Hepatocyte (in vitro differentiated cells): ENCODE results near the gene RIMS1. TPM values are rescaled to one million over a fixed set of nuclear protein-coding genes. Genes with fewer than 3 reads are reported as not detected.

ENCODE experiments used
- DNase-seq: peaks from one replicate; pipeline ENCODE4 v3.0.0-alpha.2; 2016; ENCODE audit warnings: low spot score
- H2AFZ ChIP-seq: fragments of 200-600 bp; sonication (generic); 2 replicates; pipeline ENCODE4 v1.6.0; 2016; ENCODE audit warnings: antibody characterized with exemption, mild to moderate bottlenecking
- H3K27ac ChIP-seq: fragments of 200-600 bp; sonication (generic); 2 replicates; pipeline ENCODE4 v1.5.1; 2016; ENCODE audit warnings: mild to moderate bottlenecking
- H3K27me3 ChIP-seq: fragments of 200-600 bp; sonication (generic); 2 replicates; pipeline ENCODE4 v1.6.1; 2016
- H3K36me3 ChIP-seq: fragments of 200-600 bp; sonication (generic); replicated peaks from 2 replicates; pipeline ENCODE4 v1.5.1; 2016; ENCODE audit warnings: low read depth; ENCODE audit not compliant: insufficient read depth
- H3K4me1 ChIP-seq: fragments of 200-600 bp; sonication (generic); 2 replicates; pipeline ENCODE4 v1.5.1; 2016; ENCODE audit warnings: mild to moderate bottlenecking, moderate library complexity; ENCODE audit not compliant: insufficient read depth
- H3K4me2 ChIP-seq: fragments of 200-600 bp; sonication (generic); 2 replicates; pipeline ENCODE4 v1.6.0; 2016
- H3K4me3 ChIP-seq: fragments of 200-600 bp; sonication (generic); 2 replicates; pipeline ENCODE4 v1.5.1; 2016; ENCODE audit warnings: mild to moderate bottlenecking
- H3K79me2 ChIP-seq: fragments of 200-600 bp; sonication (generic); 2 replicates; pipeline ENCODE4 v1.6.0; 2017; ENCODE audit warnings: mild to moderate bottlenecking
- H3K9me2 ChIP-seq: fragments of 200-600 bp; sonication (generic); replicated peaks from 2 replicates; pipeline ENCODE4 v1.6.0; 2017; ENCODE audit warnings: mild to moderate bottlenecking; ENCODE audit not compliant: insufficient read depth
- H3K9me3 ChIP-seq: fragments of 200-600 bp; sonication (generic); 2 replicates; pipeline ENCODE4 v1.5.1; 2016; ENCODE audit warnings: low read depth, mild to moderate bottlenecking
- H4K20me1 ChIP-seq: fragments of 200-600 bp; sonication (generic); 2 replicates; pipeline ENCODE4 v1.6.0; 2016; ENCODE audit warnings: mild to moderate bottlenecking; ENCODE audit not compliant: insufficient read depth, poor library complexity, severe bottlenecking
- CTCF ChIP-seq: fragments of 200-600 bp; sonication (generic); IDR thresholded peaks from 2 replicates; pipeline ENCODE4 v1.5.1; 2016; ENCODE audit warnings: antibody characterized with exemption, mild to moderate bottlenecking; ENCODE audit not compliant: poor library complexity
- EZH2 ChIP-seq: fragments of 200-600 bp; sonication (generic); IDR thresholded peaks from 2 replicates; pipeline ENCODE4 v1.6.1; 2016; ENCODE audit warnings: antibody characterized with exemption, mild to moderate bottlenecking, borderline replicate concordance
- EZH2phosphoT487 ChIP-seq: fragments of 200-600 bp; sonication (generic); IDR thresholded peaks from one replicate; pipeline ENCODE4 v1.6.1; 2018; ENCODE audit warnings: antibody characterized with exemption, mild to moderate bottlenecking, low read depth, moderate library complexity; ENCODE audit not compliant: unreplicated experiment, severe bottlenecking
- WGBS: methylation state at CpG from one replicate; pipeline ENCODE4 v1.1.6; 2016; ENCODE audit warnings: low lambda C conversion rate; ENCODE audit errors: missing lambda C conversion rate; 5-methylcytosine and 5-hydroxymethylcytosine counted together
- polyA plus RNA-seq: library from polyadenylated mRNA; unstranded; fragments of >200 nt; fragmentation: Nextera tagmentation; extraction: Ambion mirVana; gene quantifications from 2 replicates; pipeline ENCODE4 v1.2.1, GENCODE V29; 2016
- total RNA-seq: library from RNA; depleted of rRNA; stranded (reverse); fragments of >200 nt; gene quantifications from 2 replicates; pipeline ENCODE4 v1.2.3, GENCODE V29; 2014

Gene RIMS1
- total and polyA plus RNA-seq, 2 experiments from 2014 or later = 0.45 to 5.5 TPM

DNA sequence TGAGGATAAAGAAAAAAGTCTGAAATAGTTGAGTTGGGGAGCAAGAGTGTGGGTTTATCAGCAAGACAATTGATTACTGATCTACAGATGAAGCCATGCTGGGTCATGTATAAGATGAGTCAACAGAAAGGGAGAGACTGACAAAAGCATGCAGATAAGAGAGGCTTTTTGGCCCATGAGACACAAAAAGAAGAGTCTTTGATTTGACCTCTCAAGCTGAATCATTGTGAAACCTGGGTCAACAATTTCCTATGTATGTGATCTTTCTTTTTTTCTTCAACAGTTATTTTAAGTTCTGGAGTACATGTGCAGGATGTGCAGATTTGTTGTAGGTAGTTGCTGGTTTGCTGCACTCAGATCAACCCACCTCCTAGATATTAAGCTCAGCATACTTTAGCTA lies 15.9 kb downstream of the RIMS1 start:
- Histone ChIP-seq H3K27me3 (no peaks in the 10 kb centered on the region), H3K36me3 (no peaks in the 10 kb centered on the region), H3K79me2 (no peaks in the 10 kb centered on the region), H3K4me2 (no peak overlapping the region), H2AFZ (no peak overlapping the region), H3K9me3 (no peaks in the 10 kb centered on the region), H3K4me1 (no peaks in the 10 kb centered on the region), H4K20me1 (no peaks in the 10 kb centered on the region), H3K27ac (no peak overlapping the region), H3K4me3 (no peak overlapping the region), H3K9me2 (no peaks in the 10 kb centered on the region)
- no peak for DNase-seq
- TF ChIP-seq CTCF (no peak), EZH2phosphoT487 (no peak), EZH2 (no peak)

DNA sequence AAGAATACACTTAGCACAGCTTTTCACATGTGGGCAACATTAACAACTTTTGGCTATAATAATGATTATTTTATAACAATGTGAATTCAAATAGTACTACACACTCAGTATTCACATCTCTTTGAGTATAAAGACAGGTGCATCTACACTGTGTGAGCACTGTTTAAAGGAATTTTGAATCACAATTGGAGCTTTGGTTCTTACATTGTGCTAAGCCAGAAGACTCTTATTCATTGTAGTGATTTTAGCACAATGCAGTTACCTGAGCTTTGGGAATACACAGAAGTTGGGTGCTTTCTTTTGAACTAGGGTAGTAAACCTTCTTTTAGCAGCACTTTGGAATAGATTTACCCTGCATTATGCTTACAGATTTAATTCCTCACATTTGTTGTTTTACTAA lies 20.5 kb downstream of the RIMS1 start:
- H3K9me3 ChIP-seq = no peaks in the 10 kb centered on the region
- H3K4me3 ChIP-seq = no peak overlapping the region
- H3K27ac ChIP-seq = no peak overlapping the region
- H3K36me3 ChIP-seq = no peaks in the 10 kb centered on the region
- H3K79me2 ChIP-seq = no peaks in the 10 kb centered on the region
- no peak overlapping the region for H2AFZ ChIP-seq
- no peaks in the 10 kb centered on the region for H3K27me3 ChIP-seq
- no peak for DNase-seq
- TF ChIP-seq CTCF (no peak), EZH2 (no peak), EZH2phosphoT487 (no peak)
- H3K4me2 ChIP-seq = no peak overlapping the region
- no peaks in the 10 kb centered on the region for H3K9me2 ChIP-seq
- no peaks in the 10 kb centered on the region for H3K4me1 ChIP-seq
- H4K20me1 ChIP-seq = no peaks in the 10 kb centered on the region

DNA sequence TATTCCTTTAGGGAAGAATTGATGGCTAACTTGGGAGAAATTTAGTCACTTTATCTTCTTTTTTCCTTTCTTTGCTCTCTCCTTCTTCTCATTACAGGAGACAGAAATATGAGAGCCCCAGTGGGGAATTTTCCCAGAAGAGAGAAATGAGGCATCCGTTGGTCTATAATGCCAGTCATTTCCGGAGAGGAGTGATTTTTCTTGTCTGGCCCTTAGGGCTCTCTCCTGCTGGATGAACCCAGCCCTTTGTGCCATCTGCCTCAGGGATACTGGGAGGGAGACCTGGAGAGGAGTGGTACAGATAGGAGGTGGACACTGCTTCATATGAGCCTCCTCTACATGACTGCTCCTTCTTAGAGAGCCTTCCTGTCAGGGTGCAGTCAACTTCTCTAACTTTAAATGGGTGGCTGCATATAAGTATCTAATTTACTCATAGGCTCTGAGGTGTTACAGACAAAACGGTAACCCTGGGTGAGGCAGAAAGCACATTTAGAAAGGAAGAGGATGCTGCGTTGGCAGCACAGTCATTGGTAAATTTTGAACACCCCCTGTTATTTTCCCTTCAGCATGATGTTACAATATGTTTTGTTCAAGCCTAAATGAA lies 21.9 kb downstream of the RIMS1 start:
- TF ChIP-seq EZH2phosphoT487 (no peak), CTCF (no peak), EZH2 (no peak)
- no peak for DNase-seq
- H4K20me1 ChIP-seq = no peaks in the 10 kb centered on the region
- H3K36me3 ChIP-seq = no peaks in the 10 kb centered on the region
- no peaks in the 10 kb centered on the region for H3K27me3 ChIP-seq
- H3K9me2 ChIP-seq = no peaks in the 10 kb centered on the region
- H3K4me1 ChIP-seq = no peaks in the 10 kb centered on the region
- no peak overlapping the region for H3K4me2 ChIP-seq
- 87% methylated on average over 4 of the region's 4 CpGs for WGBS
- H3K79me2 ChIP-seq = no peaks in the 10 kb centered on the region
- H2AFZ ChIP-seq = no peak overlapping the region
- H3K4me3 ChIP-seq = no peak overlapping the region
- no peaks in the 10 kb centered on the region for H3K9me3 ChIP-seq
- H3K27ac ChIP-seq = no peak overlapping the region
